H1 (cell line): Measurements from ENCODE around the gene KCND1. TPM values are rescaled to one million over a fixed set of nuclear protein-coding genes. Genes with fewer than 3 reads are reported as not detected.

Source experiments
- EGR1 ChIP-seq: IDR thresholded peaks from 2 replicates; pipeline ENCODE4 v1.6.1; 2011; ENCODE audit warnings: low read depth, low read length, borderline replicate concordance
- EP300 ChIP-seq, 2 experiments: IDR thresholded peaks; 1 replicate in 1 of 2; 2 replicates in 1 of 2; pipeline ENCODE4 v1.6.1; 2011 to 2012; ENCODE audit warnings: low read depth in 2 of 2, low read length in 2 of 2, mild to moderate bottlenecking in 2 of 2, borderline replicate concordance in 1 of 2, inconsistent platforms in 1 of 2, moderate library complexity in 1 of 2
- GABPA ChIP-seq: IDR thresholded peaks from 2 replicates; pipeline ENCODE4 v1.6.1; 2011; ENCODE audit warnings: mild to moderate bottlenecking, low read length, moderate library complexity, borderline replicate concordance; ENCODE audit not compliant: insufficient read depth
- KDM4A ChIP-seq: IDR thresholded peaks from one replicate; pipeline ENCODE4 v1.7.1; 2012; ENCODE audit warnings: low read depth, mild to moderate bottlenecking, moderate library complexity, low read length, inconsistent platforms; ENCODE audit not compliant: severe bottlenecking
- POU5F1 ChIP-seq: IDR thresholded peaks from 2 replicates; pipeline ENCODE4 v1.6.1; 2011; ENCODE audit warnings: low read depth, mild to moderate bottlenecking, low read length, moderate library complexity
- RXRA ChIP-seq: IDR thresholded peaks from 2 replicates; pipeline ENCODE4 v1.6.1; 2011; ENCODE audit warnings: low read depth, mild to moderate bottlenecking, low read length, moderate library complexity; ENCODE audit not compliant: insufficient read depth
- SP2 ChIP-seq: IDR thresholded peaks from 2 replicates; pipeline ENCODE4 v1.6.1; 2012; ENCODE audit warnings: mild to moderate bottlenecking, low read length, inconsistent platforms
- polyA plus RNA-seq, 7 experiments: library from polyadenylated mRNA; depleted of rRNA in 3 of 7; stranded (reverse) in 5 of 7; unstranded in 2 of 7; fragments of >200 nt in 5 of 7; fragments of 200-250 nt in 2 of 7; gene quantifications; 1 replicate in 5 of 7; 2 replicates in 1 of 7; 4 replicates in 1 of 7; pipeline versions ENCODE4 v1.2.1 to v1.2.3, GENCODE V29; 2011 to 2013; ENCODE audit warnings: missing spikeins in 2 of 7, mixed read lengths in 2 of 7
- total RNA-seq: library from RNA; stranded (reverse); fragmentation: NEBNext Ultra II Directional; extraction: Animal tissue kit (Norgen Biotek cat#: 25700); gene quantifications from 2 replicates; pipeline ENCODE4 v1.2.1, GENCODE V29; 2021

Gene KCND1
- total and polyA plus RNA-seq, 2 of the 8 experiments (the other 6 are each of a cell fraction or from before 2014, with no cell fraction given), result 3.1 to 6.8 TPM

DNA sequence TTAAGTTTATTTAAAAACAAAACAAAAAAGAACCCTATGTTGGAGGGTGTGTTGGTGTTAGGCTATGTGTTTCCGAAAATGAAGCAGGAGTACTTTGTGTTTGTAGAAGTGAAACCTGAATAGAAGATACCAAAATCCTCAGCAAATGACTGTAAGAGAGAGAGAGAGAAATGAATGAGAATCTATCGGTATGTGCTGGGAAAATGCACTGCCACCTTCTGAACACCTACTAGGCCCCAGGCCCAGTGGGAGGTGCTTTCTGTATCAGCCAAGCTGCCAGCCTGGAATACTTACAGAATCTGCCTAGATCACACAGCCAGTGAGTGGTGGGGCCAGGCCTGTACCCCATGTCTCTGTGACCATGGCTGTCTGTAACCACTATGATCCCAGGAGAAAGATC is 37.9 kb downstream of the KCND1 start (continued):
- TF ChIP-seq SP2 (no peak), EGR1 (no peak), GABPA (no peak), POU5F1 (no peak), EP300 (IDR thresholded peaks at IDR 0.05; ENCODE audit: borderline replicate concordance in 1 of 2, low read depth in 2 of 2, low read length in 2 of 2) (no peak), RXRA (no peak), KDM4A (no peak)
